Panc1 (cell line): ENCODE data around the gene SLC51A.

ENCODE experiments used
- POLR2AphosphoS5 ChIP-seq: IDR thresholded peaks from 2 replicates; pipeline ENCODE4 v1.6.1; 2012; ENCODE audit warnings: mild to moderate bottlenecking, low read depth, low read length, moderate library complexity
- SIN3A ChIP-seq: IDR thresholded peaks from 2 replicates; pipeline ENCODE4 v1.6.1; 2012; ENCODE audit warnings: low read depth, mild to moderate bottlenecking, low read length, moderate library complexity, borderline replicate concordance; ENCODE audit not compliant: insufficient read depth
- TCF7L2 ChIP-seq: IDR thresholded peaks from 2 replicates; pipeline ENCODE4 v1.6.1; 2011; ENCODE audit warnings: mild to moderate bottlenecking, low read depth, low read length, inconsistent platforms
- TF ChIP-seq, protein P1 (sequence below): fragments of 450-650 bp; IDR thresholded peaks from 2 replicates; pipeline ENCODE4 v1.5.1; 2017; ENCODE audit warnings: mild to moderate bottlenecking
- TF ChIP-seq, protein P2 (sequence below), 2 experiments: IDR thresholded peaks; 2 replicates each; pipeline ENCODE4 v1.6.1; 2011 to 2012; ENCODE audit warnings: low read depth in 2 of 2, control low read depth in 1 of 2, low read length in 1 of 2, mild to moderate bottlenecking in 1 of 2, moderate library complexity in 1 of 2; ENCODE audit not compliant: insufficient read depth in 1 of 2

DNA sequence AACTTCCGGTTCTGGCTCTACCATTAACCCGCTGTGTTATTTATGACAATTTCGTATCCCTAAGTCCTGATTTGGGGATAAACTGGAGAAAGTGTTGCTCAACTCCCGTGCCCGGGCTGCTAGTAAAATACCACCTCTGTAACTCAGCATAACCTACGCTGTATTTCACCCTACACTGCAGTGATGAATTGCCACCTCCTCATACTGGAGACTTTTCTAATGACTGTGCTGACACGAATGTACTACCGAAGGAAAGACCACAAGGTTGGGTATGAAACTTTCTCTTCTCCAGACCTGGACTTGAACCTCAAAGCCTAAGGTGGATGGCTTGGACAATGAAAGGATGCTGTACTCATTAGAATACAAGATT, 16.5 kb downstream of the SLC51A start:
- TF ChIP-seq, protein P1, sequence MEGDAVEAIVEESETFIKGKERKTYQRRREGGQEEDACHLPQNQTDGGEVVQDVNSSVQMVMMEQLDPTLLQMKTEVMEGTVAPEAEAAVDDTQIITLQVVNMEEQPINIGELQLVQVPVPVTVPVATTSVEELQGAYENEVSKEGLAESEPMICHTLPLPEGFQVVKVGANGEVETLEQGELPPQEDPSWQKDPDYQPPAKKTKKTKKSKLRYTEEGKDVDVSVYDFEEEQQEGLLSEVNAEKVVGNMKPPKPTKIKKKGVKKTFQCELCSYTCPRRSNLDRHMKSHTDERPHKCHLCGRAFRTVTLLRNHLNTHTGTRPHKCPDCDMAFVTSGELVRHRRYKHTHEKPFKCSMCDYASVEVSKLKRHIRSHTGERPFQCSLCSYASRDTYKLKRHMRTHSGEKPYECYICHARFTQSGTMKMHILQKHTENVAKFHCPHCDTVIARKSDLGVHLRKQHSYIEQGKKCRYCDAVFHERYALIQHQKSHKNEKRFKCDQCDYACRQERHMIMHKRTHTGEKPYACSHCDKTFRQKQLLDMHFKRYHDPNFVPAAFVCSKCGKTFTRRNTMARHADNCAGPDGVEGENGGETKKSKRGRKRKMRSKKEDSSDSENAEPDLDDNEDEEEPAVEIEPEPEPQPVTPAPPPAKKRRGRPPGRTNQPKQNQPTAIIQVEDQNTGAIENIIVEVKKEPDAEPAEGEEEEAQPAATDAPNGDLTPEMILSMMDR = no peak
- TF ChIP-seq, protein P2, sequence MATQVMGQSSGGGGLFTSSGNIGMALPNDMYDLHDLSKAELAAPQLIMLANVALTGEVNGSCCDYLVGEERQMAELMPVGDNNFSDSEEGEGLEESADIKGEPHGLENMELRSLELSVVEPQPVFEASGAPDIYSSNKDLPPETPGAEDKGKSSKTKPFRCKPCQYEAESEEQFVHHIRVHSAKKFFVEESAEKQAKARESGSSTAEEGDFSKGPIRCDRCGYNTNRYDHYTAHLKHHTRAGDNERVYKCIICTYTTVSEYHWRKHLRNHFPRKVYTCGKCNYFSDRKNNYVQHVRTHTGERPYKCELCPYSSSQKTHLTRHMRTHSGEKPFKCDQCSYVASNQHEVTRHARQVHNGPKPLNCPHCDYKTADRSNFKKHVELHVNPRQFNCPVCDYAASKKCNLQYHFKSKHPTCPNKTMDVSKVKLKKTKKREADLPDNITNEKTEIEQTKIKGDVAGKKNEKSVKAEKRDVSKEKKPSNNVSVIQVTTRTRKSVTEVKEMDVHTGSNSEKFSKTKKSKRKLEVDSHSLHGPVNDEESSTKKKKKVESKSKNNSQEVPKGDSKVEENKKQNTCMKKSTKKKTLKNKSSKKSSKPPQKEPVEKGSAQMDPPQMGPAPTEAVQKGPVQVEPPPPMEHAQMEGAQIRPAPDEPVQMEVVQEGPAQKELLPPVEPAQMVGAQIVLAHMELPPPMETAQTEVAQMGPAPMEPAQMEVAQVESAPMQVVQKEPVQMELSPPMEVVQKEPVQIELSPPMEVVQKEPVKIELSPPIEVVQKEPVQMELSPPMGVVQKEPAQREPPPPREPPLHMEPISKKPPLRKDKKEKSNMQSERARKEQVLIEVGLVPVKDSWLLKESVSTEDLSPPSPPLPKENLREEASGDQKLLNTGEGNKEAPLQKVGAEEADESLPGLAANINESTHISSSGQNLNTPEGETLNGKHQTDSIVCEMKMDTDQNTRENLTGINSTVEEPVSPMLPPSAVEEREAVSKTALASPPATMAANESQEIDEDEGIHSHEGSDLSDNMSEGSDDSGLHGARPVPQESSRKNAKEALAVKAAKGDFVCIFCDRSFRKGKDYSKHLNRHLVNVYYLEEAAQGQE (IDR thresholded peaks at IDR 0.05; ENCODE audit: insufficient read depth in 1 of 2, low read depth in 2 of 2, low read length in 1 of 2) = no peak
- TF ChIP-seq POLR2AphosphoS5 (no peak), TCF7L2 (no peak), SIN3A (no peak)
